CD4-positive, alpha-beta T cell treated with Interleukin-17A for 4 hours (primary cell): ENCODE data around the gene DENND1A.
"Not testable (repeated sequence)": the region's sequence is repeated elsewhere in the genome, so short reads cannot be mapped to it uniquely, and the experiment has no call there.

Experiments used
- DNase-seq: peaks from one replicate; pipeline ENCODE4 v3.0.0-alpha.2; 2020; ENCODE audit warnings: mixed read lengths

DENND1A gene

GRCh38 chr9:123344192-123344949 is 585.6 kb downstream of the DENND1A start:
- no peak for DNase-seq

- no peak for DNase-seq
Measured at GRCh38 chr9:123343443-123344191, 586.3 kb downstream of the DENND1A start.

- DNase-seq, result no peak
Measured at GRCh38 chr9:123342247-123342646, 587.7 kb downstream of the DENND1A start.

GRCh38 chr9:123341816-123342215 is 588.1 kb downstream of the DENND1A start:
- DNase-seq, result no peak

GRCh38 chr9:123339666-123340510 is 590.0 kb downstream of the DENND1A start:
- DNase-seq, result peak; percentile 63

GRCh38 chr9:123338710-123339665 is 590.9 kb downstream of the DENND1A start:
- peak; percentile 60 for DNase-seq

GRCh38 chr9:123337971-123338370 is 592.0 kb downstream of the DENND1A start:
- no peak for DNase-seq

GRCh38 chr9:123336959-123337358 is 593.0 kb downstream of the DENND1A start:
- DNase-seq, result no peak

- no peak for DNase-seq
Measured at GRCh38 chr9:123336449-123336848, 593.5 kb downstream of the DENND1A start.

- DNase-seq, result no peak
Measured at GRCh38 chr9:123335986-123336329, 594.0 kb downstream of the DENND1A start.

- DNase-seq, result no peak
Measured at GRCh38 chr9:123335193-123335985, 594.5 kb downstream of the DENND1A start.

- no peak for DNase-seq
Measured at GRCh38 chr9:123334639-123335038, 595.3 kb downstream of the DENND1A start.

- DNase-seq, result not testable (repeated sequence)
Measured at GRCh38 chr9:123333058-123333669, 596.8 kb downstream of the DENND1A start.

- no peak for DNase-seq
Measured at GRCh38 chr9:123331346-123332060, 598.4 kb downstream of the DENND1A start.
